Measurements from ENCODE around the gene TSPAN17. TPM values are rescaled to one million over a fixed set of nuclear protein-coding genes. Genes with fewer than 3 reads are reported as not detected.
"Not testable (repeated sequence)": the region's sequence is repeated elsewhere in the genome, so short reads cannot be mapped to it uniquely, and the experiment has no call there.

Gene TSPAN17
- total RNA-seq, 1 donor from 2014 or later = 49.8 TPM

DNA sequence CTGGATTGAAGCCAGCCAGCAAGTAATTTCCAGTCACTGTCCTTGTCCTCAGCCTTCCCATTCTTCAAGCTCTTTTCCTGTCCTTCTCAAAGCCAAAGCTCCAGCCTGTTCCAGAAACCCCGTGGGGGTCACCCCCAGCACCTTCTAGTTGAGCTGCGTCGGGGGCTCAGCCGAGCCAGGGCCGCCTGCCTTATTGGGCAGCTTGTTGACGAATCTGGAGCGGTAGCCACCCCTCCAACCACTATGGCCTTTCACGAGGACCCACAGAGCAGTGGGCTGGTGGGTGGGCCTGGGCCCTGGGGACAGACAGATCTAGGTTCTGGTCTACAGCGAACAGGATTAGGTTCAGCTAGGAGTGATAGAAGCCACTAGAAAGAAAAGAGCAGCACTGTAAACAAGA lies 47.3 kb downstream of the TSPAN17 start:
- TF ChIP-seq CTCF (IDR thresholded peaks at IDR 0.05) = no peak
- Mint-ChIP-seq H3K4me3 (ENCODE audit: unreplicated experiment) (no peak overlapping the region), H3K4me1 (ENCODE audit: low read depth) (no peaks in the 10 kb centered on the region), H3K9me3 (ENCODE audit: low read depth) (no peaks in the 10 kb centered on the region), H3K36me3 (ENCODE audit: low read depth) (no peaks in the 10 kb centered on the region), H3K27me3 (ENCODE audit: low read depth) (peaks cover 91% of the 10 kb centered on the region), H3K27ac (ENCODE audit: unreplicated experiment) (no peak overlapping the region)
- no peak for DNase-seq (ENCODE audit: low spot score)

DNA sequence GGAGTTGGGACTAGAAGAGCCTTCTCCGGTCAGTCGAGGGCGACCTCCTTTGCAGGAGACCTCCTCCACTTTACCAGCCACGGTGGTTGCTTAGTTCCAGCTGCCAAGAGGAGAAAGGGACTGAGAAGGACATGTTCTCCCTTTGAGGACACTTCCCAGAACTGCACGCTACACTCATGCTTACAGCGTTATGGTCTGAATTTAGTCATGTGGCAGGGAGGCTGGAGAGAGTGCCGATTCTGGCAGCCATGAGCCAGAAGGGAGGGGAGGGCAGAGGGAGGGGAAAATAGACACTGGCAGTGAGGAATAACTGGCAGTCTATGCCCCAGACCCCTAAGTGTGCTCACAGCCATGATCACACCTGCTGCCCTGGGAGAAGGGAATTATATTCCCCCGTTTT lies 47.8 kb downstream of the TSPAN17 start:
- Mint-ChIP-seq H3K36me3 (ENCODE audit: low read depth) (no peaks in the 10 kb centered on the region), H3K27me3 (ENCODE audit: low read depth) (peaks cover 89% of the 10 kb centered on the region), H3K9me3 (ENCODE audit: low read depth) (no peaks in the 10 kb centered on the region), H3K27ac (ENCODE audit: unreplicated experiment) (no peak overlapping the region), H3K4me3 (ENCODE audit: unreplicated experiment) (no peak overlapping the region), H3K4me1 (ENCODE audit: low read depth) (no peaks in the 10 kb centered on the region)
- TF ChIP-seq CTCF (IDR thresholded peaks at IDR 0.05) = no peak
- no peak for DNase-seq (ENCODE audit: low spot score)

DNA sequence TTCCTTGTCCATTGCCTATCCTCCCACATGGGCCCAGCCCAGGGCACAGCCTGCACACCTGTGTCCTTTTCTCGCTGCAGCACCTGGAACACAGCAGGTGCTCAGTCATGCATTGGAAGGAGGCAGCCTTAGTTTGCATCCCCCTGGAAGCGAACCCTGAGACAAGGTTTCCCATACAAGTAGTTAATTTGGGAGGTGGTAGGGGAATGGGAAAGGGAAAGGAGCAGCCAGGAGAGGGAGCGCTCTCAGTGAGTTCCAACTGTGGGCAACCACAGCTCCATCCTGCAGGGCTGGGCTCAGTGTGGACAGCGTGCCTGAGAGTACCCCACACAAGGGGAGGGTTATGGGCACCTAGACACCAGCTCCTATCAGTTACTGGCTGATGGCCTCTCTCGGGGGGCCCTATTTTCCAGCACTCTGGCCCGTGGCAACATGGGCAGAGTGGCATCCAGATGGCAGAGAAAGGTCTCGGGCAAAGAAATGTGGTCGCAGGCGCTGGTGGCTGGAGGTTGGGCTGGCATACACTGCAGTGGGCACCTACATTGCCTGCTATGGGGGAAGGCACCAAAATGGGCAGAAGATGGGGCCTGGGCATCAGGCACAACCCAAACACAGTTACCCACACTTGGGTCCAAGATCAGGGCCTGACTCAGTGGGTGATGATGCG lies 50.1 kb downstream of the TSPAN17 start:
- DNase-seq (ENCODE audit: low spot score) = no peak
- Mint-ChIP-seq H3K27me3 (ENCODE audit: low read depth) (peaks cover 84% of the 10 kb centered on the region), H3K4me1 (ENCODE audit: low read depth) (no peaks in the 10 kb centered on the region)

GRCh38 chr5:176697934-176698538 lies 50.8 kb downstream of the TSPAN17 start:
- peaks cover 81% of the 10 kb centered on the region for H3K27me3 Mint-ChIP-seq (ENCODE audit: low read depth)
- no peaks in the 10 kb centered on the region for H3K36me3 Mint-ChIP-seq (ENCODE audit: low read depth)
- no peaks in the 10 kb centered on the region for H3K9me3 Mint-ChIP-seq (ENCODE audit: low read depth)

More for the DNA sequence above, 50.1 kb downstream of the TSPAN17 start:
- no peaks in the 10 kb centered on the region for H3K9me3 Mint-ChIP-seq (ENCODE audit: low read depth)
- H3K27ac Mint-ChIP-seq (ENCODE audit: unreplicated experiment) = no peak overlapping the region
- H3K36me3 Mint-ChIP-seq (ENCODE audit: low read depth) = no peaks in the 10 kb centered on the region
- H3K4me3 Mint-ChIP-seq (ENCODE audit: unreplicated experiment) = no peak overlapping the region
- no peak for TF ChIP-seq CTCF (IDR thresholded peaks at IDR 0.05)

DNA sequence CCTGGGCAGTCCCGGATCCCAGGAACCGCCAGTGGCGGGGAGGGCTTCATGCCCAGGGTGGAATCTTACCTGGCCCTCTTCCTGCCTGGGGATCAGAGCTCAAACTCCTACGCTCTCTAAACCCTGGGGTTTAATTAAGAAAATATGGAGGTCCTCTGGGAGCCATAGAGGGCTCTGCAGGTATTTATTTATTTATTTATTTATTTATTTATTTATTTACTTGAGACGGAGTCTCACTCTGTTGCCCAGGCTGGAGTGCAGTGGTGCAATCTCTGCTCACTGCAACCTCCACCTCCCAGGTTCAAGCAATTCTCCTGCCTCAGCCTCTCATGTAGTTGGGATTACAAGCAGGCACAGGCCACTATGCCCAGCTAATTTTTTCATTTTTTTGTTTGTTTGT lies 52.2 kb downstream of the TSPAN17 start:
- H3K4me3 Mint-ChIP-seq (ENCODE audit: unreplicated experiment); DNase-seq (ENCODE audit: low spot score); H3K27ac Mint-ChIP-seq (ENCODE audit: unreplicated experiment); H3K36me3 Mint-ChIP-seq (ENCODE audit: low read depth); H3K4me1 Mint-ChIP-seq (ENCODE audit: low read depth); H3K9me3 Mint-ChIP-seq (ENCODE audit: low read depth): not testable (repeated sequence)
- peaks cover 75% of the 10 kb centered on the region for H3K27me3 Mint-ChIP-seq (ENCODE audit: low read depth)

More at GRCh38 chr5:176697934-176698538, 50.8 kb downstream of the TSPAN17 start:
- Mint-ChIP-seq H3K4me1 (ENCODE audit: low read depth) (no peaks in the 10 kb centered on the region), H3K4me3 (ENCODE audit: unreplicated experiment) (no peak overlapping the region), H3K27ac (ENCODE audit: unreplicated experiment) (no peak overlapping the region)
- no peak for DNase-seq (ENCODE audit: low spot score)
- TF ChIP-seq CTCF (IDR thresholded peaks at IDR 0.05) = no peak
